Activated CD4-positive, alpha-beta T cell treated with anti-CD3 and anti-CD28 coated beads, Interleukin-2, amount 50 U/mL, for 4 hours (primary cell): ENCODE results near the gene ZW10.
"Not testable (repeated sequence)": the region's sequence is repeated elsewhere in the genome, so short reads cannot be mapped to it uniquely, and the experiment has no call there.

Experiments
- DNase-seq, 2 experiments: peaks; one replicate each; pipeline ENCODE4 v3.0.0-alpha.2; 2020

The ZW10 gene

GRCh38 chr11:113773416-113774173, at the start of gene ZW10:
TSS of gene ZW10 (minus strand) at chr11:113773692. CDS start at chr11:113773666, 26 bp downstream.
- peak; percentile 88 to 89 for DNase-seq

GRCh38 chr11:113818426-113818825, 44.9 kb upstream of the ZW10 start:
- DNase-seq = no peak

GRCh38 chr11:113817626-113818025, 44.1 kb upstream of the ZW10 start:
- no peak for DNase-seq

- DNase-seq = no peak
These were observed 43.7 kb upstream of the ZW10 start for GRCh38 chr11:113817162-113817561.

- DNase-seq = no peak
These were observed 40.7 kb upstream of the ZW10 start for GRCh38 chr11:113814181-113814580.

GRCh38 chr11:113808931-113809330, 35.4 kb upstream of the ZW10 start:
- DNase-seq = no peak

GRCh38 chr11:113806406-113806805, 32.9 kb upstream of the ZW10 start:
- DNase-seq = no peak

GRCh38 chr11:113805640-113806039, 32.1 kb upstream of the ZW10 start:
- DNase-seq = no peak

- no peak for DNase-seq
These were observed 29.1 kb upstream of the ZW10 start for GRCh38 chr11:113802621-113803020.

GRCh38 chr11:113796663-113797259, 23.3 kb upstream of the ZW10 start:
- no peak for DNase-seq

- DNase-seq = no peak
These were observed 16.3 kb upstream of the ZW10 start for GRCh38 chr11:113789675-113790320.

GRCh38 chr11:113789016-113789415, 15.5 kb upstream of the ZW10 start:
- not testable (repeated sequence) for DNase-seq

GRCh38 chr11:113782134-113782533, 8.6 kb upstream of the ZW10 start:
- DNase-seq = no peak

- no peak for DNase-seq
These were observed 8.2 kb upstream of the ZW10 start for GRCh38 chr11:113781682-113782081.

GRCh38 chr11:113779496-113779895, 6.0 kb upstream of the ZW10 start, which contains the start of gene CLDN25:
TSS of gene CLDN25 (plus strand) at chr11:113779796. CDS start at chr11:113779796, 0 bp downstream.
- no peak for DNase-seq

- DNase-seq = no peak
These were observed 4.8 kb upstream of the ZW10 start for GRCh38 chr11:113778111-113778910.

GRCh38 chr11:113774174-113774503, 647 bp upstream of the ZW10 start:
- no peak for DNase-seq

GRCh38 chr11:113773092-113773415, 438 bp downstream of the ZW10 start:
- DNase-seq = no peak

- no peak for DNase-seq
These were observed 1.5 kb downstream of the ZW10 start for GRCh38 chr11:113771964-113772363.

- no peak for DNase-seq
These were observed 8.8 kb downstream of the ZW10 start for GRCh38 chr11:113764527-113765219.

GRCh38 chr11:113763040-113763439, 10.5 kb downstream of the ZW10 start:
- DNase-seq = not testable (repeated sequence)

GRCh38 chr11:113760241-113760640, 13.3 kb downstream of the ZW10 start:
- DNase-seq = no peak

- no peak for DNase-seq
These were observed 20.6 kb downstream of the ZW10 start for GRCh38 chr11:113752932-113753331.
